ENCODE data around the gene NLRP5.

DNA sequence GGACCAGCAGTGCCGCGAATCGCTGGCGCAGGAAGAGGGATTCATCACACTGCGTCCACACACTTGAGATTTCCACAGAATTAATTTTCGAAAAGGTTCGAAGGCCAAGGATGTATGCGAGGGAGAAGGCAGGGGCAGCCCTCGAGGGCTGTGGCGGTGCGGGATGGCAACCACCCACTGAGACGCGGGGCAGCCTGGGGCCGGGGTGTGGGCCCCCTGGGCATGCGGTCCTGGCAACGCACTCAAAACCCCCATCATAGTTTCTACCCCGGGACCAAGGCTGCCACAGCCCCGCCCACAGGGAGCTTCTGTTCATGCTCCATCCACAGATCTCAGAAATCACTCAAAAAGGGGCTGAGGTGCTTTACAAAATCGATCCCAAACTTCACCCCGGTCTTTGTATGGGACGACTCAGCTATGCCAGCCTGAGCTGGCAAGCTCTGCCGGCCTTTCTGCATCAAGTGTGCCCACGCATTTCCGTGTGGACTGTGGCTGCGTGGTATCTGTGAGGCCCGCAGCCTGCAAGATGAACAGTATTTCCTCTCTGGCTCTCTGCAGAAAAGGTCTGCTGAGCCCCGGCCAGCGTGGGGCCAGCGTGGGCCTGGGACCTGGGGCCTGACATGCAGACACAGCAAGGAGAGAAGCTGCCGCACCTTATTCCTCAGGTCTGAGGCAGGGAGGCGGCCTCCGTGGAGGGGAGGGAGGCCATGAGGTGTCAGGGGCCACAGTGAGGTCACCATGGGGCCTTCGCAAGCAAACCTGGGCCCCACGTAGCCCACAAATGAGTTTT lies 115.4 kb downstream of the NLRP5 start:
- no peak for TF ChIP-seq EZH2 (IDR thresholded peaks at IDR 0.05; ENCODE audit: low read depth)
- no peak for TF ChIP-seq CTCF (conservative IDR thresholded peaks at IDR 0.05)
